HG02759 (cell line): ENCODE measurements around the gene CYYR1.
"Not testable (repeated sequence)": the region's sequence is repeated elsewhere in the genome, so short reads cannot be mapped to it uniquely, and the experiment has no call there.

Experiments used
- ATAC-seq: cut with Tn5 transposase; IDR thresholded peaks from one replicate; pipeline ENCODE4 v1.9.1; 2021; ENCODE audit warnings: mild to moderate bottlenecking, moderate library complexity; ENCODE audit not compliant: unreplicated experiment

The CYYR1 gene

DNA sequence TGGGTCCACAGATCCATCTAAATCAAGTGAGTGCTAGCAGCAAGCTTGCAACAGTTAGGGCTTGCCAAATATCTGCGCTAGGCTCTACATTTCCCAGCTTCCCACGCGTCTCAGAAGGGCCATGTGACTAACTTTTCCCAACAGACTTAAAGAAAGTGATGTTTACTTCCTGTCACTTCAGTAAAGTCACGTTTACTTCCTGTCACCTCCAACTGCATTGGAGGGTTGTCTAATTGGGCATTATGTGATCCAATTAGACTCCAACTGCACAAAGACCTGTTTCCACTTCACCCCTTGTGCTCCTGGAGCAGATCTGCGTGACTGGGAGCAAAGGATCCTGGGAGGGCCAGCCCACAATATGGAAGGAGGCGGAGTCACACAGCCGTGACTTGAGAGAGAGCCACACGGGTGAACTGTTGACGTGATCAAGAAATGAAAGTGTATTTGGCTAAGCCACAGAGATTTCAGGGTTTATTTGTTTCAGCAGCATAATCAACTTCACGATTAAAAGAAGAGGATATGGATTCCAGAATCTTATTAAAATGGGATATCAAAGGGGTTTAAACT is 77.7 kb downstream of the CYYR1 start:
- no peak for ATAC-seq

- no peak for ATAC-seq
Observed at GRCh38 chr21:26491663-26492062, 81.4 kb downstream of the CYYR1 start.

GRCh38 chr21:26490771-26491170 is 82.3 kb downstream of the CYYR1 start:
- no peak for ATAC-seq

- no peak for ATAC-seq
Observed at GRCh38 chr21:26489781-26490180, 83.3 kb downstream of the CYYR1 start.

GRCh38 chr21:26487981-26488480 is 85.1 kb downstream of the CYYR1 start:
- no peak for ATAC-seq

- no peak for ATAC-seq
Observed at GRCh38 chr21:26473471-26473870, 99.6 kb downstream of the CYYR1 start.

GRCh38 chr21:26471099-26471471 is 102.0 kb downstream of the CYYR1 start:
- no peak for ATAC-seq

- no peak for ATAC-seq
Observed at GRCh38 chr21:26470351-26471098, 102.6 kb downstream of the CYYR1 start.

DNA sequence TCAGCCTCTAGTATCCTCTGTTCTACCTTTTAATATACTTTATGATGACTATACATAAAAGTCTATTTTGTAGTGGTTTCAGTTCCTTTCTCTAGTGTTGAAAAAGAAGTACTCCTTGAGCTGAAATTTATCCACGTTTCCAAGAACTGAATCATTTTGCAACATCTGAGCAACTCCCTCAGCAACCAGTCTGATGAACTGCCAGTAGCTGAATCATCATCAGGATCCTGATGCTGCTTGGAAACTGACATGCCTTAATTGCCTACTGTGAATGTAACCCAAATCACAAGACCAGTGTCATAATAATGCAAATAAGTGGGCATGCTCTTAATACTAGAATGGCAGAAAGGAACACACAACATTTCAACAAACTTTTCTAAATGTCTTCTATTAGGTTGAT is 103.3 kb downstream of the CYYR1 start:
- no peak for ATAC-seq

DNA sequence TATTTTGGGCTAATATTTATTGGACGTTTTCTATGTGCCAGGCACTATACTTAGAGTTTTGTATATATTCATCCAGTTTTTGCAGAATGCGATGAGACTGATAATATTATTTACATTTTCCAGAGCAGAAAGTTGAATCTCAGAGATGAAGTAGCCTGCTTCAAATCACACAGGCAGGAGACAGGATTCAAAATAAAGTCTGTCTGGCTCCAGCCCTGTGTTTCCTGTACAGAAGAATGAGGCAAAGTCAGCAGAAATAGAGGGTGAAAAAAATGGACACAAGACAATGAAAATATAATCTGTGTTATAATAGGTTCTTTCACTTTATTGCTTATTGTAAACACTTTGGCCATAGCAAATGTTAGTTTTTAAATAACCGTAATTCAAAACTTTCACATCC is 107.2 kb downstream of the CYYR1 start:
- no peak for ATAC-seq

- ATAC-seq: no peak
Observed at GRCh38 chr21:26461500-26461899, 111.6 kb downstream of the CYYR1 start.

DNA sequence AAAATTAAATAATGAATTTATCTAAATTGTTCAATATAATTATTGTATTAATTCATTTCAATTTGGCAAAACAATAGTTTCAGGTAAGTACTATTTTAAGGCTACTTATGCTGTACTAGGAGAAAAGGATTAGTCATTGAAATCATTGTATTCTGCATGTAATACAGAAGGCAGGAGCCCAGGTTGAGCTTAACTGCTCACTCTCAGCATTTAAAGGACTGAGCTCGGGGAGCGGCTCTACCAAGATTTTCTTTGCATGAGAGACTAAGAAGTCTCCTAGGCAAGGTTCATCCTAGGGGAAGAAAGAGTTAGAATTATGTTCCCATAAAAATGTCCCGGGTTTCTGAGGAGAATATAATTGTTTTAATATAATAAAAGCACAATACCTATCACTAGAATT is 112.5 kb downstream of the CYYR1 start:
- ATAC-seq: no peak

DNA sequence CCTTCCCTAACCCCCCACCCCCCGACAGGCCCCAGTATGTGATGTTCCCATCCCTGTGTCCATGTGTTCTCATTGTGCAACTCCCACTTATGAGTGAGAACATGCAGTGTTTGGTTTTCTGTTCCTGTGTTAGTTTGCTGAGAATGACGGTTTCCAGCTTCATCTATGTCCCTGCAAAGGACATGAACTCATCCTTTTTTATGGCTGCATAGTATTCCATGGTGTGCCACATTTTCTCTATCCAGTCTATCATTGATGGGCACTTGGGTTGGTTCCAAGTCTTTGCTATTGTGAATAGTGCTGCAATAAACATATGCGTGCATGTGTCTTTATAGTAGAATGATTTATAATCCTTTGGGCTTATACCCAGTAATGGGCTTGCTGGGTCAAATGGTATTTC is 114.2 kb downstream of the CYYR1 start:
- ATAC-seq: not testable (repeated sequence)

GRCh38 chr21:26457817-26458216 is 115.3 kb downstream of the CYYR1 start:
- no peak for ATAC-seq

- ATAC-seq: no peak
Observed at GRCh38 chr21:26453267-26453666, 119.8 kb downstream of the CYYR1 start.

DNA sequence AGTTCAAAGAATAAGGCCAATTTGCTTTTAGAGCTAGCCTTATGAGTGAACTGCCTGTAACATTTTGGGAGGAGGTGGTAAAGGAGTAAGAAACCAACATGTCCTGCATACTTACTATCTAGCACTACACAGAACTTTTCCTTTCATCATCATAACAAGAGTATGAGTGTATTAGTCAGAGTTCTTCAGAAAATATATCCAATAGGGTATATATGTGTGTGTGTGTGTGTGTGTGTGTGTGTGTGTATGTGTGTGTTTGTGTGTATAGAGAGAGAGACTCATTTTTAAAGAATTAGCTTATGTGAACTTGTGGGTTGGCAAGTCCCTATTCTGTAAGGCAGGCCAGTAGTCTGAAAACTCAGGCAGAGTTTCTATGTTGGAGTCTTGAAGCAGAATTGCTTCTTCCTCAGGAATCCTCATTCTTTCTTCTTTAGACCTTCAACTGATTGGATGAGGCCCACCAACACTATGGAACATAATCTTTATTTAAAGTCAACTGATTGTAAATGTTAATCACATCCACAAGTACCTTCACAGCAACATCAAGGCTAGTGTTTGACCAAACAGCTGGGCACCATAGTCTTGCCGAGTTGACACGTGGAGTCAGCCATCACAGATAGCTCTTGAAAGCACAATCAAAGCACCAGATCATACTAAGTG is 121.9 kb downstream of the CYYR1 start:
- no peak for ATAC-seq

DNA sequence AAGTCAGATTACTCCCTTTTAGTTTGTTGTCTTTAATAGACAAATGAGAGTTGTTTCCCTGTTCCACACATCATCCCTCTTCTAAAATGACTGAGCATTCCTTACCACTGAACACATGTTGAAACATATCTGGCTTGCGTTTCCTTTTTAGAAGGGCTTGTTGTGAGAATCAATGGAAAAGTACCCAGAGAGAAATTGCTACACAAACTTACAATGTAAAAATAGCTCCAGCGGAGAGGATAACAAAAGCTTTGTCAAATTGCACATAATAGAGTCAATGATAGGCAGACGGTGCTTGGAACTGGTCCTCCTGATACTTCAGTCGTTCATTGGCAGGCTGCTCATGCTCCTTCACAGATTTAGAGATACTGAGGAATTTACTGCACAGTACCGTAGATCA is 123.9 kb downstream of the CYYR1 start:
- no peak for ATAC-seq

GRCh38 chr21:26448751-26449150 is 124.3 kb downstream of the CYYR1 start:
- no peak for ATAC-seq

GRCh38 chr21:26447932-26448475 is 125.1 kb downstream of the CYYR1 start:
- no peak for ATAC-seq

DNA sequence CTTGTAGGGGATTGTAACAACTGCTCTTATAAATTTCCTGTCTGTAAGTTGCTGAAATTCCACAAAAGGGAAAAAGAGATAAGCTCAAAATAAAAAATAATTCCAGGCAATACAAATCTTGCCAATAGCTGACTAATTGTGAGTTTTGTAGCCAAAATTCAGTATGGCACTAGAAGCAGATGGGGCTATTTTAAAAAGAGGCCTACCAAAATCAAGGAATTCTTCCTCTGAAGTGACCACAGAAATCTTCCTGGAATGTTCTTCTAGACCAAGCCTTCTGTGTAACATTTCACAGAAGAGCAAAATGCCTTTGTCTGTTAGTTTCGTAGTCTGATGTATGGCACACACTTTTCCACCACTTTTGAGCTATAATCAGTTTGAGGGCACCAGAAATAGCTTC is 127.6 kb downstream of the CYYR1 start:
- no peak for ATAC-seq

DNA sequence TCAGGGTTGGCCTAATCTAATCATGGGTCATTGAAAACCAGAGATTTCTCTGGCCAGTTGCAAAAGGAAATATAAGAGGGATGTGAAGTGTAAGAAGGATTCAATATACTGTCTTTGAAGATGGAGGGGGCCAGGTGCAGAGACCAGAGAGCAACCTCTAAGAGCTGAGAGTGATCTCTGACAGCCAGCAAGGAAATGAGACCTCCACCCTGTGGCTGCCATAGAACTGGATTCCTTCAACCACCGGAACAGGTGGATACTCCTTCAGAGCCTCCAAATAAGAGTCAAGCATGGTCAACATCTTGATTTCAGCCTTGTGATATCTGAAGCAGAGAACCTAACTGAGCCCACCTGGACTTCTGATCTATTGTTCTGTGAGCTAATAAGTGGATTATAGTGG is 128.4 kb downstream of the CYYR1 start:
- no peak for ATAC-seq

DNA sequence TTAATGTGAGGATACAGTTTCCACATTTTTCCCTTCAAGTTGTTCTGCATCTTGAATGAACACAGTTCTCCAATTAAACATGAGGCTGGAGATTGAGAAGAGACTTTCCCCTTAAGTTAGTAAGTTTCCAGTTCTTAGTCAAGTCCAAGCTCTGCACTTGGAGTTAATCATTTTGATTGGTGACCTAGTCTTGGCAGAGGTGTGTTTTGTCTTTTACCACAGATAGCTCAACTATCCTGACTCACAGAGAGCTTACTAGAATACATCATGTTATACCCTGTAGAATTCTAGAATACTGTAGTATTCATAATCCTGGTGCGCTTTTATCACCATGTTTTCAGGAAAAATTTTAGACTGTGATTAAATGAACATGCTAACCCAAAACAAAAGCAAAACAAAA is 129.2 kb downstream of the CYYR1 start:
- no peak for ATAC-seq
